Common myeloid progenitor, CD34-positive (primary cell): ENCODE results near the gene ANO5. TPM values are rescaled to one million over a fixed set of nuclear protein-coding genes. Genes with fewer than 3 reads are reported as not detected.

Experiments used
- CTCF ChIA-PET: fragments of 350-600 bp; sonication (Branson Sonifier 250); formaldehyde crosslinking; loops from one replicate; lab custom pipeline; 2021; ENCODE audit warnings: antibody characterized with exemption; lab: Charles Lee
- POLR2A ChIA-PET: fragments of 350-600 bp; sonication (Branson Sonifier 250); formaldehyde crosslinking; loops from one replicate; lab custom pipeline; 2021; ENCODE audit warnings: antibody characterized with exemption; lab: Charles Lee
- DNase-seq, 3 donors: peaks; one replicate each; pipeline versions ENCODE4 v3.0.0 to v3.0.0-alpha.2; 2013
- H3K27ac ChIP-seq, 2 experiments: 1 replicate in 1 of 2; 2 replicates in 1 of 2; pipeline ENCODE4 v1.7.0; 2013; ENCODE audit warnings: inconsistent platforms in 2 of 2, low read length in 2 of 2, mild to moderate bottlenecking in 2 of 2, low read depth in 1 of 2, moderate library complexity in 1 of 2; ENCODE audit not compliant: severe bottlenecking in 2 of 2, insufficient read depth in 1 of 2, poor library complexity in 1 of 2
- H3K27me3 ChIP-seq, 5 experiments: replicated peaks in 2 of 5; 1 replicate in 3 of 5; 2 replicates in 2 of 5; pipeline versions ENCODE4 v1.6.1 to v1.7.0; 2013; ENCODE audit warnings: low read length in 4 of 5, mild to moderate bottlenecking in 2 of 5, moderate library complexity in 2 of 5, inconsistent platforms in 1 of 5; ENCODE audit not compliant: insufficient read depth in 5 of 5, control insufficient read depth in 4 of 5
- H3K36me3 ChIP-seq, 4 experiments: 1 replicate in 2 of 4; 2 replicates in 2 of 4; pipeline versions ENCODE4 v1.6.1 to v1.7.0; 2013; ENCODE audit warnings: low read length in 3 of 4, control low read depth in 1 of 4, mild to moderate bottlenecking in 1 of 4; ENCODE audit not compliant: control insufficient read depth in 4 of 4, insufficient read depth in 4 of 4
- H3K4me1 ChIP-seq, 4 experiments: 1 replicate in 3 of 4; 2 replicates in 1 of 4; pipeline versions ENCODE4 v1.6.1 to v1.7.1; 2013; ENCODE audit warnings: low read length in 3 of 4, mild to moderate bottlenecking in 3 of 4, control low read depth in 1 of 4, inconsistent platforms in 1 of 4, moderate library complexity in 1 of 4; ENCODE audit not compliant: control insufficient read depth in 4 of 4, insufficient read depth in 4 of 4; ENCODE audit errors: control extremely low read depth in 1 of 4
- H3K4me3 ChIP-seq, 7 experiments: 1 replicate in 4 of 7; 2 replicates in 3 of 7; pipeline versions ENCODE4 v1.5.1 to v1.7.0; 2013; ENCODE audit warnings: mild to moderate bottlenecking in 7 of 7, low read length in 6 of 7, moderate library complexity in 6 of 7, inconsistent platforms in 2 of 7, low read depth in 2 of 7, control low read depth in 1 of 7; ENCODE audit not compliant: insufficient read depth in 4 of 7, control insufficient read depth in 1 of 7; ENCODE audit errors: extremely low read depth in 1 of 7
- H3K9me3 ChIP-seq, 5 experiments: 1 replicate in 4 of 5; 2 replicates in 1 of 5; pipeline versions ENCODE4 v1.6.1 to v1.7.1; 2013; ENCODE audit warnings: low read length in 4 of 5, mild to moderate bottlenecking in 2 of 5, inconsistent platforms in 1 of 5, low read depth in 1 of 5, moderate library complexity in 1 of 5; ENCODE audit not compliant: control insufficient read depth in 4 of 5, insufficient read depth in 2 of 5; ENCODE audit errors: control extremely low read depth in 1 of 5
- WGBS: methylation state at CpG from one replicate; pipeline ENCODE4 v1.1.5; 2013; ENCODE audit not compliant: insufficient coverage; 5-methylcytosine and 5-hydroxymethylcytosine counted together
- polyA plus RNA-seq: library from polyadenylated mRNA; unstranded; fragments of 120-200 nt; gene quantifications from one replicate; pipeline ENCODE4 v1.2.1, GENCODE V29; 2013

ANO5 gene
- polyA plus RNA-seq, result 0.30 TPM

GRCh38 chr11:22192642-22193347, at the start of gene ANO5:
Gene ANO5 (plus strand): TSS chr11:22193085. CDS start chr11:22193493, 408 bp downstream.
- WGBS, result under 1% methylated on average over 48 of the region's 56 CpGs
- peak in 2 of 3 donors; percentile 56 to 60 for DNase-seq

DNA sequence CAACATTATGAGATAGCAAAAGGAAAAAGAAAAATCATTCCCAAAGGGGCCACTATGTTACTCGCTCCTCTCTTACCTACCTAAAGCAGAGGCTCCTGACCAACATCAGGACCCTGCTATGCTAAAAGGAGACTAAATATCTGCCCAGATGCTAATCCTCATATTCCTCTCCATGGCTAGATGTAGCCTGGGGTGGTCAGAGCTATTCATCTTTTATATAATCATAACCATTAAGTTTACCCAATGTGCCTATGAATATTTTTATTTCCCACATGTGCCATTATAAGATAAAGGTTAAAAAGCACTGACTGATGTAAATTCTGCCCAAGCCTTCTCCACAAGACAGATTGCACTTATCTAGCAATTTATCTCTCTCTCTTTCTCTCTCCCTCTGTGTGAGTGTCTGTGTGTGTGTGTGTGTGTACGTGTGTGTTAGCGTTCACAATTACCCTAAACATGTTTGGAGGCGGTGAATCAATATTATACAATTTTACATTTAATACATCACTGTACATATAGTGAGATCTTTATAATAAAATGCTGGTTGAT, 41.2 kb upstream of the ANO5 start:
- POLR2A ChIA-PET, result no interaction called here
- WGBS, result no CpG with 5 or more reads among the region's 4 CpGs

More at GRCh38 chr11:22192642-22193347, at the start of gene ANO5:
- ChIA-PET POLR2A (no interaction called here), CTCF (interaction anchor here (0.8 to 1.4 kb wide), 2 partner anchors 22 to 30 kb away, joined by 3 to 5 read pairs; no protein-coding TSS in a partner anchor)
- Histone ChIP-seq H3K9me3 (no peaks in the 10 kb centered on the region), H3K36me3 (no peaks in the 10 kb centered on the region), H3K4me3 (peak within 1 kb of the TSS in 6 of 7 experiments; percentile 46 to 94 (median 74)), H3K27ac (no peak within 1 kb of the TSS), H3K4me1 (peaks cover 0 to 25% (median 11%) of the 10 kb centered on the region in 4 experiments), H3K27me3 (peaks cover 2 to 30% (median 11%) of the 10 kb centered on the region in 5 experiments)

GRCh38 chr11:22157531-22157930, 35.4 kb upstream of the ANO5 start:
- POLR2A ChIA-PET, result no interaction called here
- peaks cover 0 to 2% (median under 1%) of the 10 kb centered on the region in 4 experiments for H3K4me1 ChIP-seq
- no CpG with 5 or more reads among the region's 2 CpGs for WGBS
- CTCF ChIA-PET, result interaction anchor here (1.6 kb wide), 1 partner anchor 10 kb away, joined by 4 read pairs; no protein-coding TSS in a partner anchor
- H3K4me3 ChIP-seq, result no peak overlapping the region
- H3K9me3 ChIP-seq, result no peaks in the 10 kb centered on the region
- no peaks in the 10 kb centered on the region for H3K27me3 ChIP-seq
- H3K36me3 ChIP-seq, result no peaks in the 10 kb centered on the region
- no peak for DNase-seq
- no peak overlapping the region for H3K27ac ChIP-seq

More for the DNA sequence above, 41.2 kb upstream of the ANO5 start:
- no peaks in the 10 kb centered on the region for H3K4me1 ChIP-seq
- no peak for DNase-seq
- CTCF ChIA-PET, result interaction anchor here (0.6 kb wide), 1 partner anchor 14 kb away, joined by 3 read pairs; no protein-coding TSS in a partner anchor
- peaks cover 0 to 4% (median 0%) of the 10 kb centered on the region in 5 experiments for H3K27me3 ChIP-seq
- H3K4me3 ChIP-seq, result no peak overlapping the region
- H3K27ac ChIP-seq, result no peak overlapping the region
- no peaks in the 10 kb centered on the region for H3K36me3 ChIP-seq
- H3K9me3 ChIP-seq, result no peaks in the 10 kb centered on the region

DNA sequence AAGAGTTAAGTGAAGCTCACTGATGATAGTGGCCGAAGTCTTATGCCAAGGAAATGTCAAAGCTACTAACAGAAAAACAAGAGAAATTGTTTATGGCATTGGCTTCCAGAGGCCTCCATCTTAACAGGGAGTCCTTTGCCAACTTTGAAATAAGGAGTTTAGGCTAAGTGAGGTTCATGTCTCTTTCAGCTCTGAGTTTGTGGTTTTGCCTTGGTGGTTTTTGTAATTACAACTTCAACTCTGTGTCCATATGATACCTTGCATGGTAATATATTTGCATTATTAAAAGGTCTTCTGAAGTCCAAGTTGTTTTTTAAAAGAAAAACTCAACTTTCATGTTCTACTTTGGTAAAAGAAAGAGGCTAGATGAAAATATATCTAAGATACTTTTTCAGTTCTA, 31.4 kb upstream of the ANO5 start:
- WGBS, result 90% methylated on average over 1 of the region's 1 CpG
- POLR2A ChIA-PET, result no interaction called here
- CTCF ChIA-PET, result no interaction called here

DNA sequence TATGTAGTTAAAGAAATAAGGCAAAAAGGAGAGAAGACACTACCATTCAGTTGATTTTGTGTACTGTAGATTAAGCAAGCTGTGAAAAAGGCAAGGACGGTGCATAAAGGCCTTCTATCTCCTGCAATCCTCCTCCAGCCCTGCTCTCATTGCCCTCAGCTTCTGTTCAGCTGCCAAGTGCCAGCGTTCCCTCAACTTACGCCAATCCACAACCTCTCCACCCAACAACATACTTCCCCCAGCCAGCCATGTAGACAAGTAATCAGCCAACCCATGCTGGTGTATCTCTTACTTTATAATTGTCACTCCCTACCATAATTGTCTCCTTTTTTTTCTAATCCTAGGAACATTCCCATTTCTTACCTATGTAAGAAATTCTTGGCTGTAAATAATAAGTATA, 30.1 kb upstream of the ANO5 start:
- ChIA-PET POLR2A (interaction anchor here (0.5 kb wide), 1 partner anchor 802 kb away, joined by 4 read pairs; no protein-coding TSS in a partner anchor), CTCF (interaction anchor here (0.6 to 1.3 kb wide), 3 partner anchors 31 to 142 kb away, joined by 3 read pairs; no protein-coding TSS in a partner anchor)
- no peaks in the 10 kb centered on the region for H3K9me3 ChIP-seq
- no peak overlapping the region for H3K4me3 ChIP-seq
- H3K36me3 ChIP-seq, result no peaks in the 10 kb centered on the region
- H3K27me3 ChIP-seq, result no peaks in the 10 kb centered on the region
- no peak overlapping the region for H3K27ac ChIP-seq
- peaks cover 0 to 15% (median 9%) of the 10 kb centered on the region in 4 experiments for H3K4me1 ChIP-seq
- peak in 2 of 3 donors; percentile 6 to 10 for DNase-seq
- 96% methylated on average over 3 of the region's 3 CpGs for WGBS

More for the DNA sequence above, 31.4 kb upstream of the ANO5 start:
- Histone ChIP-seq H3K4me3 (no peak overlapping the region), H3K9me3 (no peaks in the 10 kb centered on the region), H3K4me1 (peaks cover 0 to 15% (median 9%) of the 10 kb centered on the region in 4 experiments), H3K36me3 (no peaks in the 10 kb centered on the region), H3K27ac (no peak overlapping the region), H3K27me3 (no peaks in the 10 kb centered on the region)
- DNase-seq, result no peak

DNA sequence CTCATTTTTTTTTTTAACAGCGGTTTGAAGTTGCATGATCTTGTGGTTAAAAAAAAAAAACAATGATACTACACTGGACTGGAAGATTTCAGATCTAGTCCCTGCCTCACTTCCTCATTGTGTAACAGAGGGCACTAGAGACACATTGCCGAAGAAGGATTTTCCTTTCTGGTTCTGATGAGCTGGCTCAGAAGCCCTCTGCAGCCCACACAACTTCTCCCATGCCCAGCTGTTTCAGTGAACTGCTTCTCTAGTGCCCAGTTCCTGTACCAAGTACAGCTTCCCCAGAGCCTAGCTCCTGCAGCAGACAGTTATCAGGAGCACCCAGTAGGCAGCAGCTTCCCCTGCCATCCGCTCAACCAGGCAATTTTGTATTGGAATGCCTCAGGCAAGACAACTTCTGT, 29.5 kb upstream of the ANO5 start:
- ChIA-PET POLR2A (interaction anchor here (0.6 kb wide), 1 partner anchor 183 kb away, joined by 6 read pairs; no protein-coding TSS in a partner anchor), CTCF (interaction anchor here (0.6 to 1.3 kb wide), 3 partner anchors 30 to 141 kb away, joined by 3 read pairs; no protein-coding TSS in a partner anchor)
- Histone ChIP-seq H3K27me3 (no peaks in the 10 kb centered on the region), H3K9me3 (no peaks in the 10 kb centered on the region), H3K27ac (peak overlapping the region in 1 of 2 experiments; percentile 12), H3K4me1 (peaks cover 0 to 13% (median 9%) of the 10 kb centered on the region in 4 experiments), H3K36me3 (no peaks in the 10 kb centered on the region), H3K4me3 (peak overlapping the region in 1 of 7 experiments; percentile 46)
- WGBS, result 0% methylated on average over 2 of the region's 3 CpGs
- DNase-seq, result peak; percentile 60 to 89 (median 86)
